Neural cell (in vitro differentiated cells): ENCODE results near the gene SPAAR.

Source experiments
- CTCF ChIP-seq: fragments of 450-650 bp; IDR thresholded peaks from 2 replicates; pipeline ENCODE4 v1.5.1; 2014; ENCODE audit warnings: antibody characterized with exemption, mild to moderate bottlenecking, moderate library complexity; ENCODE audit not compliant: poor library complexity, severe bottlenecking
- EZH2 ChIP-seq: fragments of 200-600, 300-800 bp; shearing (Covaris generic), sonication (generic); IDR thresholded peaks from 2 replicates; pipeline ENCODE4 v1.6.1; 2014; ENCODE audit warnings: antibody characterized with exemption, low read length, borderline replicate concordance, mild to moderate bottlenecking; ENCODE audit not compliant: insufficient read depth, poor library complexity, severe bottlenecking
- RAD21 ChIP-seq: fragments of 450-650 bp; conservative IDR thresholded peaks from 2 replicates; pipeline ENCODE4 v1.6.1; 2014; ENCODE audit warnings: antibody characterized with exemption, mild to moderate bottlenecking, moderate library complexity

GRCh38 chr9:35956651-35957050 lies 47.4 kb downstream of the SPAAR start:
- TF ChIP-seq CTCF: no peak
- TF ChIP-seq EZH2: no peak
- TF ChIP-seq RAD21: no peak
